AG20443 (cell line): ENCODE measurements around the gene MLN.

ENCODE experiments used
- DNase-seq: peaks from one replicate; pipeline ENCODE4 v3.0.0; 2012; ENCODE audit warnings: low spot score, mixed read lengths

MLN gene

DNA sequence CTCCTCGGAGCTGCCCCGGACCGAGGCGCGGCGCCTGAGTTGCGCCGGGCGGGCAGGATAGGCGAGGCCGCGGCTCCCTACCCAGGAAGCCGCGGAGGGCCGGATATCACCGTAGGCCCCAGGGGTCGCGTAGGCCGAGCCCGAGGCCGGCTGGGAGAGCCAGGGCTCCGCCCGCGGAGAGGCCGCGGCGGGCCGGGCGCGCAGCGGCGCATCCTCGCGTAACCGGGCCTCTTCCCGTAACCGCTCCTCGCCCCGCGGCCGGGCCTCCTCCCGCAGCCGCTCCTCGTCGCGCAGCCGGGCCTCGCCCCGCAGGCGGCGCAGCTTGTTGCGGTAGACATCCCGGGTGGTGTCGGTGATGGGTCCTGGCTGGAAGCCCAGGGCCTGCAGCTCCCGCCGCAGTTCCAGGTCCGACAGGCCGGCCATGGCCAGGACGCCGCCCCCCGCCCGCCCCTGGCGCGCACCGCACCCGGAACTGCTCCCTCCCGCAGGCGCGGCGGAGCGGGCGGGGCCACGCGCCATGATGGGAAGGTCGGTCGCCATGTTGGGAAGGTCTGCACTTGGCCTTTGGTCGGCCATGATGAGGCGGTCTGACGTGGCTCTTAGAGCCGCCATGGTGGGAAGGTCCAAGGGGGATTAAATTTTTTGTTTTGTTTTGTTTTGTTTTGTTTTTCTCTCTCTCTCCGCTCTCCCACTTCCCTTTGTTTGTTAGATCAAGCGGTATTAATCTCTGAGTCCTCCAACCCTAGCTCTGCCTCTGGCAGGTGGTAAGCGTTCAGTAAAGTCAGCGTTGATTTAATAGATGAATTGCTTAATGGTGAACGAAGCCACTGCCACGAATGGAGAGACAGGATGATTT, 14.9 kb downstream of the MLN start, which contains the start of gene LEMD2:
Gene LEMD2 (minus strand): TSS at position 437 of the 856 bp plus-strand sequence. CDS start 14 bp downstream, at position 423.
- DNase-seq = peak; percentile 97

DNA sequence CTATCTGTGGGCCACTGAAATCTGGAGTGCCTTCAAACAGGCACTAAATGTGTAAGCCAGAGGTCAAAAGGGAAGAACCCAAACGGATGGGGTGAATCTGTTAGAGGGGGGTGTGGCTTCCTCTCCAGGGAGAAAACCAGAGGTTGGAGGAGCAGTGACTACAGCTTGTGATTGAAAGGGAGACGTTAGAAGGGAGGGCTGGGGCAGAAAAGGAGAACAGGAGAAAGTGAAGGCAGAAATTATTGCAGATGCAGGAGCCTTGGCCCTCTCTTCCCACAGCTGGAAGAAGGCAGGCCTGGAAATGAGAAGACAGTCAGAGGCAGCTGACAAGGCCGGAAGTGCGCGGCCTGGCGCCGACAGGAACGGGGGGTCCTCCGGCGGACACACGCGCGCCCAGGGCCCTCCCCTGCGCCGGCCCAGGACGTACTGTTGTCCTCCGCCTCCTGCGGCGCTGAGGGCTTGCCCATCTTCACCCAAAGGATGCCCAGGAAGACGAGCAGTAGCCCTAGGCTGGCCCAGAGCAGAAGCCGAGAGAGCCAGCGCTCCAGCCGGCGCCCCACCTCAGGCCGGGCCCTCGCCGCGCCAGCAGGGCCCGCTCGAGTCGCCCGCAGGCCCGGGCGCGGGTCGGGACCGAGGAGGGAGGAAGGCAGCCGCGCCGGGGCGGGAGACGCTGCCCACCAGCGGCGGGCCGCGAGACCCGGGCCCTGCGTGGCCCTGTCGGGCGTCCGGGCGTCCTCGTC, 15.7 kb downstream of the MLN start:
- DNase-seq = peak; percentile 86

DNA sequence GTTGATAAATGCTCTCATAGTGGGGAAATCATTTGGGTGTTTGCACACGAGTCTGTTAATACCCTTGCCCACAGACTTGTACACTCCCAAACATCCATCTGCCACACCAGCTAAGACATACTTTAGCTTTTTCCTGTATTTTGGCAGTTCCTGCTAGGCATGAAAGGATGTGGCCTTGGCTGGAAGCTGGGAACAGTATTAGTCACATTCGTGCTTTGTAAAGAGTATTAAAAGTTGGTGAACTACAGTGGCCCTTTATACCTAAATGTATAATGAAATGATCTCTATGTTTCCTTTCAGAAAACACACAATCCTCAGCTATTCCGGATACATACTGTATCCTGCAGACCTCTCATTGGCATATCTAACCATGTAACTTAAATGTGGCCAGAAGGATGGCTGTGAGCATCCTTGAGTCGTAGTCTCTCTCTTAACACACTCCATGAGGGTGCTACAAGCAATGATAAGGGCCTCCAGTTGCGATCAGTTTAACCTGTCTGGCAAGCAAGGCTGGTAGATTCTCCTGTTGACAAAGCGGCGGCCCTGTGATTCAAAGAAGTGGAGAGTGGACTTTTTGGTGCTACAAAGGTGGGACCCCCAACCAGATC, 16.4 kb downstream of the MLN start:
- peak; percentile 47 for DNase-seq

DNA sequence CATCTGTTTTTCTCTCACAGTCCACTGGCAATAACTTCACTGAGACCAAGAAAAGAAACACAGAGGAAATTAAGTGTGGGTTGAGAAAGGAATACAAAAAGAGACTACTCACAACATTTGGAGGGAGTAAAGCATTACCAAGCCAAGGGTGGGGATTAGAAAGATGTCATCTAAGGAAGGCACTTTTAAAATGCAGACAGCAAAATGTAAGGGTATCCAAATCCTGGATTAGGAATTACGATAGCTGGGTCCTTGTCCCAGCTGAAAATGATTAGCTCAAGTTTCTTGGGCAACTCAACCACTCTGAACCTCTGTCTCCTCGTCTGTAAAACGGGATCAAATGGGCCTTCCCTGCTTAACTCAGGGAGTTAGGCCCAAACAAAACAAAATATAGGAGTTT, 17.1 kb downstream of the MLN start:
- no peak for DNase-seq

DNA sequence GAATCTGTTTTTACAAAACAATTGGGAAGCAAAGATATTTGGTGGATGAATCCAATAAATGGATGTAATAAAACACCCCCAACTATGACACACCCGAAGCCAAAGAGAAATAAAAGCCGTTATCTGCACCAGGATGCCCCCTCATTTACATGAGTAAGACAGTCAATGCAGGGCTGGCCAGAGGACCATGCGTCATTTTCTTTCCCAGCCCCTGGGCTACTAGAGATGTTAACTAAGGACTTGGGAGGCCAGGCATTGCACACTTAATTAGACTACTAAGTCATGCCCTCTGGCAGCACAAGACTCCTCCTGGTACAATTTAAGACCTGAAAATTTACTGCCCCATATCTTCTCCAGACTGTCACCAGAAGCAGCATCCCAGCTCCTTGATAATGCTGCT, 18.0 kb downstream of the MLN start:
- peak; percentile 63 for DNase-seq

DNA sequence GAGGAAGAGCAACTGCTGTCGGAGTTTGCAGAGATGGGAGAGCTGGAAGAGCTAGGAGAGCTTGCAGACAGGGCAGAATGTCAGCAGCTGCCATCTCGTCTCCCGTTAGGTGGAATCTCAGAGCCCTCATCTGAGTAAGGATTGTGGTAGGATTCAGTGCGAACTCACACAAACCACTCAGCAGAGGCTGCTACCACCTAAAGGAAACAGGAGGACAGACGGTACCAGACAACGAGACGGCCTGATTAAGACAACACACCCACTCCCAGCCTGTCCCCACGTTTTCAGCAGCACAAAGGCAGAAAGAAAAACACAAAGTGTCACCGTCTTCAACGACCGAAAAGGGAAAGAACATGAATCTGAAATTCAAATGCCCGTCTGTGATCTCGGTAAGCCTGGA, 19.0 kb downstream of the MLN start:
- DNase-seq = no peak

DNA sequence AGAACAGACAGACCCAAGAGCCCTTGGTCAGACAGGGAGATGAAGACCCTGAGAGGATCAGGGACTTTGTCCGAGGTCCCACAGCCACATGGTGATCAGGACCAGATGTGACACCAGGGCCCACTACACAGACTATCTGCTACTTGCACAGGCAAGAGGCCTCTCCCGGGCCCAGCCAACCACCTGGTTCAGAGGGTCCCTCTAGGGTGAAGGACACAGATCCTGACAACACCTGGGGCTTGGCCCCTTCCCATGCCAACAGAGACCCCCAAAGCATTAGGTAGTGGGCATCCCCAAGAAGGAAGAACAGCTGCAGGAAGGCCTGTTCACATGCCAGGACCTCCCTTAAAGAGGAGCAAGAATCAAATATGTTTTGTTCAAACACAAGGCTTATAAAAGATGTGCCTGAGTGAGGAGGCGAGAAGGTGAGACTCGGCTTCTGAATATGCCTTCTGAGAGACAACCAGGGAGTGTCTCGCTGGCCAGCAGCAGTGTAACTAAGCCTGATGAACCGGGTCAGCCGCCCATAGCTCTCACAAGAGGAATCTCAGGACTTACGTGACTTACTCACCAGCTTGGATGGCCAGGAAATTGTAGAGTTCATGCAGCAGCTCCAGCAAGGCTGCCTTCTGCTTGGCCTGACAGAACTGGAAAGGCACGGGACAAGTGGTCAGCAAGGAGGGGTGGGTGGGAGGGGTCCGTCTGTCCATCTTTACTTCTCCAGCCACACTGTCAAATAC, 19.9 kb downstream of the MLN start:
- DNase-seq = no peak

DNA sequence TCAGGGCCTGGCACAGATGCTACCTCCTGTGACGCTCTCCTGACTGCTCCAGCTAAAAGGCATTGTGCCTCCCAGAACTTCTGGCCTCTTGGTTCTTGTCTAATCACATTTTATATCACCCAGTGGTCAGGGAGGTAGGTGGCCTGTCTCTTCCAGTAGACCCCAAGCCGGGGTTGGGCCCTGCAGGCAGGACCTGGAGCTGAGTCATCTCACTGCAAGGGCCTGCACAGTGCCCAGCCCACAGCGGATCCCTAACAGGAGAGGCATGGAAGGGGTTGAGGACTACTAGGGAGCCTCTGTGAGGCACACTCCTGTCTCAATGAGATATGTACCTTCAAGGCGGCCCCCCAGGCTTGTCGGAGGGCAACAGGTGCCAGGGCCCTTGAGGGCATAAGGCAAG, 21.2 kb downstream of the MLN start:
- DNase-seq = no peak

DNA sequence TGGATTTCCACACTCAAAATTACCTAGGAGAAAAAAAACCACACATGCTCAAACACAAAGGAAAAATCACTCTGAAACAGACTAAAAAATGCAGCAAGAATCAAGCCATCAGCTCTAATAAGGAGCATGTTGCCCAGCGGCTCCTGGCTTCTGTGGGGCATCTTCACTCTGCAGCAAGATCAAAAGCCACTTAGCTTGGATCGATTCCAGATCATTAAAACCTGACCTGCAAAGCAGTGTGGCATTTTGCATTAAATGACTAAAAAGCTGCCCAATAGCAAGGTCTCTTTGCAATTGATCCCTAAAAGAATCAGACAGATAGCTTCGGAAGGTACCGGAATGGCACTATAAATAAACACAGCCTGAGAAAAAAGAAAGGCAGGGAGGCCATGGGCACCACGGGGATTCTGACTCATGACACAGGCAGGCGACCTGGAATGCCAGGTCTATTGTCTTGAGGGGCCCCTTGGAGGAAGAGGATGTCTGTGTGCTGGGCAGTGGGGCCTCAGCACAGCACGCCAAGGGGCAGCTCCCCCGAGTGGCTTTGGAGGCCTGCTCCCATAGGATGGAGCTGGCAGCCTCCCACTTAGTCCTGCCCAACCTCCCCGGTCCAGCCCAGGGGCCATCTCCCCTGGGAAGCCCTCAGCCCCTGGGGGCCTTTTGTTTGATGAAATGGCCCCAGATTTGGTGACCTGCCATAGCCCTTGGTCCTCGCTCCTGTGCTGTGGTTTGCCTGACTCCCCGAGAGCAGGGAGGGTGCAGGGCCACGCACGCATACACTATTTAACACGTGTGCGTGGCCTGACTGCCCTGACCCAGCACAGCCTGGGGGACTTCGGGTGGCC, 22.4 kb downstream of the MLN start:
- DNase-seq = peak; percentile 53

DNA sequence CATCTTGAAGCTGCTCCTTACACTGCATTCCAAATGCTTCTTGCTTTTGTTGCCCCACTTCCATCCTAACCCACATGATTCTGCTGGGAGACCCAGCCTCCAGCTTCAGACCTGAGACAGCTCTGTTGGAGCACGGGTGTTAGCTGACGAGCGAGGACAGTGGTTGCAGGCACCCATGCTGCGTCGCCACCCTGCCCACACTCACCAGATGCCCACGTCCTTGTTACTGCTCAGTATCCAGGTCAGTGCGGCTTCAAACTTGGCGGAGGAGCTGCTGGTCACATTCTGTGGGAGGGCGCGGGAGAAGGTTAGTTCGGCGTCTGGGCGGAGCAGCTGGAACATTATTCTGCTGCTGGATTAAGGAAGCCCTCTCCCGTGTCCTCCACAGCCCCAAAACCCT, 23.9 kb downstream of the MLN start:
- no peak for DNase-seq

DNA sequence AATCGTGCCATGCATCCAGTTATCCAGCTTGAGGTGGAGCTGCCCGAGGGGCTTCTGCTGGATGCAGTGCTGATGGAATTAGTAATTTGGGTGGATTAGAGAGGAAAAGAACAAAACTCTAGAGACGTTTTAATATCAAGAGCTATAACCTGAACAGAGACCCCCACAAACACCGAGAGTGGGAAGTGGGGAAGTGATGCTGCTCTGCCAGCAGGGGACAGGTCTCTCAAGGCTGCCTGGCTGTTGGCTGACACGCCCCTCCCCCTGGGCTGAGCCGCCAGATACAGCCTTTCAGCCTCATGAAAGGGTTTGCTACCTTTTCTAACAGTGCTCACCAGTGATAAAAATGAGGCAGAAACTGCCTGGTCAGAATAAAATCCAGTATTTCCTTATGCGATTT, 24.5 kb downstream of the MLN start:
- no peak for DNase-seq

DNA sequence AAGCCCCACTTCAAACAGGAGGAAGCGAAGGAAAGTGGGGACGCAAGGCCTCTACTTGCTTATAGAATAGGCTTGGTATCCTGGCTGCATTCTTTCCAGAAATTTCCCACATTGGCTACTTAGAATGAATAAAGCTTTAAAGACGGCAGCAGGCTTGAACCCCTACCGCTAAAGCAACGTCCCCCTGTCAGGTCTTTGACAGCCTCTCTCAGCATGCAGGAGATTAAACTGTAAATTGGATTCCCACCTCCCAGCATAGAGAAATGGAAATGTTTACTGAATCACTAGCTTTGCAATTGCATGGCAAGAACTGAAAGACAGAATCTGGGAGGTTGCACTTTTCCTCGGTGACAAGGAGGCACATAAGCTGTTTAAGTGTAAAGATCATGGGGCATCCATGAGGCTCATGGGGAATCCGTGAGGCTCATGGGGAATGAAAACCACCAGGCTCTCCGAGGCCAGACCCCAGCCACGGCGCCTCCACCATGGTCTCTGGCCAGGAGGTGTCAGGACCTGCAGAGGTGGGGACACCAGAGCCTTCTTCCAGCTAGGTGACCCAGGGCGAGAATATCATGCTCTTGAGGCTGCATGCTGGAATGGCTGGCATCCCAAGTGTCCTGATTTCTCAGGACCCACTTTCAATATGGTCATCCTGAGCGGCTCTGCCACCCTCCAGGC, 25.2 kb downstream of the MLN start:
- DNase-seq = no peak

DNA sequence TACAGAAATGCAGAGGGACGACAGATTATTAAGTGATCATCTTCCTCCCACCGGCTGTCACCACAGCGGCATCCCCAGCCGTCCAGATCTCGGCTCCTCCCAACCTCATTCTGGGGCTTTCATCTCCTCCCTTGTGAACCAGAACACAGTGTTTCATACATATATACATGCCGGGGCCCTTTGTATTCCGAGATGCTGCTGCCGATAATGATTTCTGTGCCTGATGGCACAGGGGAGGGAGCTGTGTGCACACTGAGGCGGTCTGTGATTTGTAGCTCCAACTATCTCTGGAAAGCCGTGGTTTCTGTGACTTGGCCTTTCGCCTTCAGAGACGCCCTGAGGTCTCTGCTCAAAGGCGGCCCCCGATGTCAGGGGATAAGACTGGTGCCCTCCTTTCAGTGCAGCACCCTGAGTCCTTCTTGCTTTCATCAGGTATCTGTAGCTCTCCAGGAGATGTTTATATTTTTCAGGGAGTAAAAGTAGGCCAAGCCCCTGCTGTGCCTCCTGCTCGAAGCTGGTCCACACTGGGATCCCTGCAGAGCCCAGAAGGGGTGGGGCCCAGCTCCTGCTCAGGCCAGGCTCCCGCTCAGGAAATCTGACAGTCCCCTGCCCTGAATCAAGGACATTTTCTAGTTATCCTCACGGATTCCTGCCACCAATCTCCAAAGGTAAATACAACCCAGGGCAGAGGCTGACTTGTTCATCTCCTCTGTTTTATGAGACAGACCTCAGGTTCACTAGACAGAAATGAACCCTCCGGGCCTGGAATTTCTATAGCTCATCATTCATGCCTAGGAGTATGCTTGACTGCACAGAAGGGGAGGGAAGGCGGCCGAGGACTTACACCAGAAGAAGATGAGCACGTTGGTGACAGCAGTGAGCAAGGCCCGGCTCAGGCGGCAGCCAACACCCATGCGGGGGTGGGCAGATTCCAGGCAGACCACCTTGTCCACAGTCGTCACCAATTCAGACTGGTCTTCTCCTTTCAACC, 26.1 kb downstream of the MLN start:
- DNase-seq = no peak

DNA sequence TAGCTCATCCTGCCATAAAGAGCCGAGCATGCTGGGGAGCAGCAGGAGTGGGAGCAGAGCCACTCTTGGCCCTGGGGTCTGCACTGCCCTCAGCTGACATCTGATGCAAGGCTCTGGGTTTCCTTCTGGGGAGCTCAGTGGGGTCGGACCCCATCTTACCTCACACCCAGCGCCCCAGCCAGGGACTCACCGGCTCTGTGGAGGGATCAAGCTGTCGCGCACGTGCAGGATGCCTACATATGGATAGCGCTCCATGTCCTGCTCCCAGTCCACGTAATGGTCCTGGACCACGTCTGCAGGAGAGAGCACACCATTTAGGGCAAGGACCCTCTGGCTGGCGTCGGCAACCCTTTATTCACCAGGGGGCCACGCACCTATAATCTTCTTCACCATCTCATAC, 27.0 kb downstream of the MLN start:
- DNase-seq = no peak

DNA sequence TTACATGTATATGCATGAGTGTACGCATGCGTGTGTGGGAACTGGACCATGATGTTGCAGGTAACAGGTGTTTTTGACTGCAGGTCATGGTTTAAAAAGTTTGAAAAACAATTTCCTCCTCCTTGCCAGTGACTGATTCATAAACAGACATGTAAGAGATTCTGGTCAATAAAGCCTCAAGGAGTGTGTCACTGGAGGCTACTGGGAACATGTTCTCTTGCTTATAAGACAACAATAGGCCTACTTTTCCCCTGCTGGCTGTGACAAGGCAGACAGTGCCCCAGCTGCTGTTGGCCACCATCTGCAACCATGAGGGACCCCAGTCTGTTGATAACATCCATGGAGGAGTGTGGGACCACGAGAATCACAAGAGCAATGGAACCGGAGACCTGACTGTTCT, 27.6 kb downstream of the MLN start:
- no peak for DNase-seq

DNA sequence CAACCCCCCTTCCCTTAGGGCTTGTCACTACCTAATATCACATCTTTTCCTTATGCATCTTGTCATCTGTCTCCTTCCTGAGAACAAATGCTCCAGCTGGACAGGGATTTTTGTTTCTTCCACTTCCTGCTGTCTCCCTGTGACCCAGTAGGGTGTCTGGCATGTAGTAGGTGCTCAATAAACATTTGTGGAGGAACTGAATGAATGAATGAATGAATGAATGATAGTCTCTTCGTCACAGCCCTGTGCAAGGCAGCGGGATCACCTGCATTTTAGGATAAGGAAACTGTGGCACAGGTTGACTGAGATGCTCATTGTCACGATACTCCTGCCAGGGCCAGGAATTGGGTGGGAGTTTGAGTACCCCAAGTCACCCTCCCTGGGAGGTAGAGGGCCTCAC, 29.0 kb downstream of the MLN start:
- no peak for DNase-seq

DNA sequence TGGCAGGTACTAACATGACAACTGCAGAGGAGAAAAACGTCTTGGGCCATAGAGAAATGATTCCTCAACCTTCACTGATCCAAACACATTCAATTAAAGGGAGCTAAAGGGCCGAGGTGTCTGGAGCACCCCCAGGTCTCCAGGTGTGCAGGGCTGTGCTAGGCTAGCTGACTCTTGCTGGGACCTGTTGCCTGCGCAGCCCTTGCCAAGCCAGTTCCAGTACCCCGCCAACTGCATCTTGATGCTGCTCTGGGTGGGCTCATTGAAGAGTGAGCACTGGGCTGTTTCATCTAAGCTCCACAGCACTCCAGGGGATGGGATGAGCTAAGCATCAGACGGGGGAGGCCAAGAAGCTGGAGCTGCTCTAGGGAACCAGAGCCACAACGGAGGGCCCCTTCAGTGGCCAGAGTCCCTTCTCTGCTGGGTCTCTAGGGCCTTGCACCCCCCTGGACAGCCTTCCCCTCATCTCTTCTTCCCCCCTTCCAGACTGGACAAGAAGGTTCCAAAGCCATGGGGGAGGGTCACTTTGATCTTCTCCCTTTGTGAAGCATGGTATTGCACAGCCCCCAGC, 30.8 kb downstream of the MLN start:
- DNase-seq = no peak

DNA sequence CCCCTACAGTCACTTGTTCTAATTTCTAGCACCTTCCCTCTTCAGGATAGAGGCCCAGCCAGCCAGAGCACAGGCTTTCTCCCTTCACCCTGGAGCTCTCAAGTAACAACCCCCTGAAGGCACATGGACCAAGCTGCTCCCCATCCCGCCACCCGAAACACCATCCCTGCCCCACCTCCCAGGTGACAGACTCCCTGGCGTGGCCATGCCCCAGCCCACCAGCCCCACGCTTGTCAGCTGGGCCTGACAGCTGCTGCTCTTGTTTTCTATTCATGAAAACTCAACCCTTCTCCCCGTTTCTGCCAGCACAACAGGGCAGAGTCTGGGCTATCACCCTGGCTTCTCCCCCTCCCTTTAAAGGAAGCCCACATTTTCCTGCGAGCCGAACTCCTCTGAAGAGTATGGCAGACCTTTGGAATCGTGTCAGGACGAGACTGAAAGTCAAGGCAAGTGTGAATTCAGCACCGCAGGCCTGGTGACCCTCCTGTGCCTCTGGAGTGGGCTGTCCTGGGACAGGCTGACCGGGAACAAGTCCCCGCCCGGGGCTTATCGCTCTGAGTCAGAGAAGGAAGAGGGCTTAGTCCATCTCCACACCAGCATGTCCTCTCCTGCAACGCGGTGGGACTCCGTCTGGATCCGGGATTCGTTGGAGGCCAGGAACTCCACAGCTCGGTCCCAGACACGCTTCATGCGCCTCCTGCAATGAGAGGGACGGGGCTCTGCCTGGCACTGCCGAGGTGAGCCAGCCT, 31.5 kb downstream of the MLN start:
- no peak for DNase-seq
